Stimulated activated CD8-positive, alpha-beta memory T cell treated with anti-CD3 and anti-CD28 coated beads, Interleukin-7, amount 100 ng/mL, for 48 hours (primary cell): ENCODE data around the gene RRP1B.

Experiments used
- DNase-seq, 2 donors: peaks; one replicate each; pipeline ENCODE4 v3.0.0-alpha.2; 2020; ENCODE audit warnings: low read depth in 1 of 2; ENCODE audit errors: extremely low read depth in 1 of 2

Gene RRP1B

GRCh38 chr21:43739621-43740435, 80.5 kb downstream of the RRP1B start:
- no peak for DNase-seq

GRCh38 chr21:43740497-43741156, 81.3 kb downstream of the RRP1B start:
- DNase-seq: no peak

- DNase-seq: no peak
Observed at GRCh38 chr21:43741423-43742096, 82.2 kb downstream of the RRP1B start.

- no peak for DNase-seq
Observed at GRCh38 chr21:43743947-43744346, 84.6 kb downstream of the RRP1B start.

GRCh38 chr21:43744725-43745124, 85.4 kb downstream of the RRP1B start:
- DNase-seq: no peak
